HCT116 (cell line): ENCODE measurements around the gene SNX8. TPM values are rescaled to one million over a fixed set of nuclear protein-coding genes. Genes with fewer than 3 reads are reported as not detected.

ENCODE experiments used
- ATAC-seq: fragments of 200-7000 bp; cut with Tn5 transposase; 2 replicates; pipeline ENCODE4 v1.9.1; 2020; ENCODE audit warnings: mild to moderate bottlenecking, moderate library complexity
- BruUV-seq: library from RNA; stranded (reverse); fragments of 400-500 nt; replicated peaks from 2 replicates; lab custom pipeline; 2021; lab: Mats Ljungman, UMichigan
- CTCF ChIA-PET: fragments of 300-600 bp; sonication (Branson Sonifier 250); formaldehyde crosslinking; loops from one replicate; lab custom pipeline; 2021; ENCODE audit warnings: antibody characterized with exemption; lab: Charles Lee
- POLR2A ChIA-PET: fragments of 300-600, 350-600 bp; sonication (Branson Sonifier 250); formaldehyde crosslinking; loops from one replicate; lab custom pipeline; 2021; ENCODE audit warnings: antibody characterized with exemption; lab: Charles Lee
- RAD21 ChIA-PET, 2 experiments: fragments of 300-600 bp; sonication (Branson Sonifier 250); formaldehyde crosslinking; loops; one replicate each; lab custom pipeline; 2023; ENCODE audit warnings: low total read pairs in 2 of 2; ENCODE audit not compliant: uncharacterized antibody in 2 of 2, unreplicated experiment in 2 of 2, low non-redundant PET in 1 of 2; lab: Charles Lee
- DNase-seq: peaks from one replicate; pipeline ENCODE4 v3.0.0-alpha.2; 2010; ENCODE audit warnings: low read depth, low spot score
- H2AFZ ChIP-seq: fragments of 200-600 bp; shearing (Covaris generic), sonication (generic); 2 replicates; pipeline ENCODE4 v1.6.1; 2017; ENCODE audit warnings: low read depth, mixed run types, mixed read lengths, antibody characterized with exemption, low read length; ENCODE audit not compliant: poor library complexity, severe bottlenecking
- H3K27ac ChIP-seq: 2 replicates; pipeline ENCODE4 v1.5.1; 2012; ENCODE audit warnings: low read depth, low read length
- H3K27me3 ChIP-seq: fragments of 200-600 bp; sonication (generic); 2 replicates; pipeline ENCODE4 v1.6.1; 2016; ENCODE audit warnings: mixed run types, low read length, mixed read lengths; ENCODE audit not compliant: insufficient read depth
- H3K36me3 ChIP-seq, 2 experiments: fragments of 200-500 bp in 1 of 2; fragments of 200-600 bp in 1 of 2; sonication (Bioruptor generic) in 1 of 2; sonication (generic) in 1 of 2; 2 replicates each; pipeline versions ENCODE4 v1.5.1 to v1.6.1; 2014 to 2016; ENCODE audit warnings: low read length in 2 of 2, inconsistent platforms in 1 of 2, mixed read lengths in 1 of 2, mixed run types in 1 of 2; ENCODE audit not compliant: insufficient read depth in 2 of 2, control insufficient read depth in 1 of 2
- H3K4me1 ChIP-seq, 2 experiments: fragments of 200-600 bp in 1 of 2; sonication (generic) in 1 of 2; 2 replicates each; pipeline versions ENCODE4 v1.5.1 to v1.6.1; 2012 to 2017; ENCODE audit warnings: low read length in 2 of 2, inconsistent platforms in 1 of 2, mild to moderate bottlenecking in 1 of 2, mixed read lengths in 1 of 2, mixed run types in 1 of 2, moderate library complexity in 1 of 2; ENCODE audit not compliant: insufficient read depth in 2 of 2, control insufficient read depth in 1 of 2
- H3K4me2 ChIP-seq: fragments of 200-600 bp; sonication (generic); 2 replicates; pipeline ENCODE4 v1.6.1; 2017; ENCODE audit warnings: mixed run types, low read length, mixed read lengths
- H3K4me3 ChIP-seq, 2 experiments: fragments of 200-600 bp in 1 of 2; sonication (generic) in 1 of 2; replicated peaks in 1 of 2; 2 replicates each; pipeline ENCODE4 v1.5.1; 2011 to 2016; ENCODE audit warnings: low read length in 2 of 2, control low read depth in 1 of 2, low read depth in 1 of 2, mild to moderate bottlenecking in 1 of 2, mixed read lengths in 1 of 2, mixed run types in 1 of 2
- H3K79me2 ChIP-seq: fragments of 200-600 bp; sonication (generic); 2 replicates; pipeline ENCODE4 v1.6.1; 2017; ENCODE audit warnings: mild to moderate bottlenecking, mixed run types, low read length, moderate library complexity, mixed read lengths; ENCODE audit not compliant: insufficient read depth
- H3K9ac ChIP-seq: fragments of 200-600 bp; sonication (generic); 2 replicates; pipeline ENCODE4 v1.6.1; 2016; ENCODE audit warnings: low read length, mixed read lengths
- H3K9me2 ChIP-seq: fragments of 200-600 bp; sonication (generic), shearing (Covaris generic); 2 replicates; pipeline ENCODE4 v1.6.1; 2017; ENCODE audit warnings: mixed run types, mild to moderate bottlenecking, moderate library complexity; ENCODE audit not compliant: insufficient read depth
- H3K9me3 ChIP-seq, 2 experiments: fragments of 200-500 bp in 1 of 2; fragments of 200-600 bp in 1 of 2; sonication (Bioruptor generic) in 1 of 2; sonication (generic) in 1 of 2; 2 replicates each; pipeline ENCODE4 v1.6.1; 2014 to 2017; ENCODE audit warnings: low read length in 2 of 2, mixed read lengths in 2 of 2, inconsistent platforms in 1 of 2, low read depth in 1 of 2, mild to moderate bottlenecking in 1 of 2, mixed run types in 1 of 2, moderate library complexity in 1 of 2; ENCODE audit not compliant: control insufficient read depth in 1 of 2, insufficient read depth in 1 of 2
- H4K20me1 ChIP-seq: fragments of 200-600 bp; sonication (generic), shearing (Covaris generic); 2 replicates; pipeline ENCODE4 v1.6.1; 2017; ENCODE audit warnings: mixed run types, mild to moderate bottlenecking, moderate library complexity; ENCODE audit not compliant: insufficient read depth
- ATF3 ChIP-seq: IDR thresholded peaks from 2 replicates; pipeline ENCODE4 v1.6.1; 2012
- CBX3 ChIP-seq: IDR thresholded peaks from 2 replicates; pipeline ENCODE4 v1.6.1; 2012; ENCODE audit warnings: low read depth
- CTCF ChIP-seq, 3 experiments: fragments of 200-600 bp in 1 of 3; sonication (generic) in 1 of 3; IDR thresholded peaks in 2 of 3; conservative IDR thresholded peaks in 1 of 3; 2 replicates each; pipeline ENCODE4 v1.5.1; 2012 to 2017; ENCODE audit warnings: low read depth in 2 of 3, low read length in 2 of 3, antibody characterized with exemption in 1 of 3, borderline replicate concordance in 1 of 3, control low read depth in 1 of 3, mild to moderate bottlenecking in 1 of 3, mixed read lengths in 1 of 3, mixed run types in 1 of 3, moderate library complexity in 1 of 3; ENCODE audit not compliant: insufficient read depth in 1 of 3
- EGR1 ChIP-seq: IDR thresholded peaks from 2 replicates; pipeline ENCODE4 v1.6.1; 2012; ENCODE audit warnings: low read depth
- EZH2phosphoT487 ChIP-seq: fragments of 200-600 bp; IDR thresholded peaks from 2 replicates; pipeline ENCODE4 v1.6.1; 2018; ENCODE audit warnings: antibody characterized with exemption, borderline replicate concordance
- FOSL1 ChIP-seq: IDR thresholded peaks from 2 replicates; pipeline ENCODE4 v1.6.1; 2012; ENCODE audit warnings: low read depth
- MAX ChIP-seq: IDR thresholded peaks from 2 replicates; pipeline ENCODE4 v1.6.1; 2012
- POLR2A ChIP-seq: IDR thresholded peaks from 2 replicates; pipeline ENCODE4 v1.7.0; 2011; ENCODE audit warnings: borderline replicate concordance; ENCODE audit not compliant: insufficient read depth, insufficient read length; ENCODE audit errors: extremely low read depth
- POLR2AphosphoS5 ChIP-seq: IDR thresholded peaks from 2 replicates; pipeline ENCODE4 v1.6.1; 2011; ENCODE audit warnings: mild to moderate bottlenecking, low read depth, low read length, moderate library complexity
- RAD21 ChIP-seq: IDR thresholded peaks from 2 replicates; pipeline ENCODE4 v1.6.1; 2012; ENCODE audit warnings: low read depth, mild to moderate bottlenecking
- REST ChIP-seq: IDR thresholded peaks from 2 replicates; pipeline ENCODE4 v1.6.1; 2012; ENCODE audit warnings: low read depth
- SIN3A ChIP-seq: IDR thresholded peaks from 2 replicates; pipeline ENCODE4 v1.6.1; 2012; ENCODE audit warnings: low read depth
- SP1 ChIP-seq: IDR thresholded peaks from 2 replicates; pipeline ENCODE4 v1.6.1; 2012; ENCODE audit warnings: low read depth
- SRF ChIP-seq: IDR thresholded peaks from 2 replicates; pipeline ENCODE4 v1.6.1; 2012; ENCODE audit warnings: low read depth
- YY1 ChIP-seq: IDR thresholded peaks from 2 replicates; pipeline ENCODE4 v1.6.1; 2011; ENCODE audit warnings: low read length, low read depth, moderate library complexity, mild to moderate bottlenecking; ENCODE audit not compliant: insufficient replicate concordance; ENCODE audit errors: extremely low read depth
- ZBTB33 ChIP-seq: IDR thresholded peaks from 2 replicates; pipeline ENCODE4 v1.6.1; 2011; ENCODE audit warnings: mild to moderate bottlenecking, low read length, moderate library complexity; ENCODE audit not compliant: insufficient replicate concordance; ENCODE audit errors: extremely low read depth
- ZFX ChIP-seq: fragments of 450-650 bp; IDR thresholded peaks from 2 replicates; pipeline ENCODE4 v1.6.1; 2017
- ZNF274 ChIP-seq: fragments of 200-500 bp; sonication (Bioruptor generic); IDR thresholded peaks from 2 replicates; pipeline ENCODE4 v1.6.1; 2014; ENCODE audit warnings: mild to moderate bottlenecking, low read depth, low read length, inconsistent platforms
- intact Hi-C: fragments of 100-400 bp; cut with micrococcal nuclease; formaldehyde crosslinking; loops from 2 replicates; pipeline ENCODE4 v1.10.0; 2022
- total RNA-seq: library from RNA; stranded (reverse); gene quantifications from one replicate; pipeline ENCODE4 v1.2.1, GENCODE V29; 2021; ENCODE audit not compliant: unreplicated experiment

The SNX8 gene
- total RNA-seq, 1 experiment from 2014 or later, result 41.7 TPM

- H3K9ac ChIP-seq, result no peak overlapping the region
- H3K27me3 ChIP-seq, result no peaks in the 10 kb centered on the region
- H3K9me3 ChIP-seq, result no peaks in the 10 kb centered on the region
- no peak overlapping the region for H3K4me2 ChIP-seq
- no TSS peak for BruUV-seq
- H2AFZ ChIP-seq, result no peak overlapping the region
- H4K20me1 ChIP-seq, result no peaks in the 10 kb centered on the region
- CTCF ChIA-PET, result no interaction called here
- DNase-seq, result no peak
- H3K4me3 ChIP-seq, result no peak overlapping the region
- peaks cover 13 to 27% of the 10 kb centered on the region in 2 experiments; a peak in 3 of 4 replicates for H3K36me3 ChIP-seq
- no peak overlapping the region for H3K27ac ChIP-seq
- H3K79me2 ChIP-seq, result peaks cover 3% of the 10 kb centered on the region; the same call in 1 of the 2 replicates
- H3K9me2 ChIP-seq, result no peaks in the 10 kb centered on the region
- TF ChIP-seq EZH2phosphoT487 (no peak), POLR2AphosphoS5 (no peak), POLR2A (no peak), CBX3 (no peak), ZFX (no peak), MAX (no peak), RAD21 (no peak), SRF (no peak), YY1 (no peak), ATF3 (no peak), CTCF (IDR thresholded peaks at IDR 0.05 in 2 of 3, conservative IDR thresholded peaks at IDR 0.05 in 1 of 3; ENCODE audit: borderline replicate concordance in 1 of 3, insufficient read depth in 1 of 3, low read depth in 2 of 3, low read length in 2 of 3) (no peak), ZBTB33 (no peak), FOSL1 (no peak), ZNF274 (no peak), SP1 (no peak), REST (no peak), EGR1 (no peak), SIN3A (no peak)
- TF ChIP-seq, all 23 proteins: peak for 0
- ATAC-seq, result no peak
- POLR2A ChIA-PET, result no interaction called here
- intact Hi-C loops, result no loop called here
- no peaks in the 10 kb centered on the region for H3K4me1 ChIP-seq
- RAD21 ChIA-PET, result no interaction called here
Observed at GRCh38 chr7:2217716-2218443, 96.4 kb downstream of the SNX8 start.
